Raji (cell line): ENCODE results near the gene CLRN2.

Source experiments
- POLR2A ChIP-seq: IDR thresholded peaks from 2 replicates; pipeline ENCODE4 v1.6.1; 2011; ENCODE audit warnings: low read depth, low read length, control low read depth; ENCODE audit not compliant: insufficient read depth

Gene CLRN2

DNA sequence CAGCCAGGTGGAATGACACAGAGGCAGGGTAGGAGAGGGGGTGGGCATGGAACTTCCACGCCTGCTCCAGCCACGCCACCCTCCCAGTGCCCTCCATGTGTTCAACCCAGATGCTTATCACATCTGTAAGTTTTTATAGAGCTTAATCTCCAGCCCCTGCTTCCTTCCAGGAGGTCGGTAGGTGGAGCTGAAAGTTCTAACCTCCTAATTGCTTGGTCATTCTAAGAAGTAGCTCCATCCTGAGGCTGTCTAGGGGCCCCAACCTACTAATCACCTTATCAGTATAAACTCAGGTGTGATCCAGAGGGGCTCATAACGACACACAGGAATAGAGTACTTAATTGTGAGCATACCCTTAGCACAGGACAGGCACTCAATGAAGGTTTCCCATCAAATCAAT lies 21.3 kb upstream of the CLRN2 start:
- no peak for TF ChIP-seq POLR2A

DNA sequence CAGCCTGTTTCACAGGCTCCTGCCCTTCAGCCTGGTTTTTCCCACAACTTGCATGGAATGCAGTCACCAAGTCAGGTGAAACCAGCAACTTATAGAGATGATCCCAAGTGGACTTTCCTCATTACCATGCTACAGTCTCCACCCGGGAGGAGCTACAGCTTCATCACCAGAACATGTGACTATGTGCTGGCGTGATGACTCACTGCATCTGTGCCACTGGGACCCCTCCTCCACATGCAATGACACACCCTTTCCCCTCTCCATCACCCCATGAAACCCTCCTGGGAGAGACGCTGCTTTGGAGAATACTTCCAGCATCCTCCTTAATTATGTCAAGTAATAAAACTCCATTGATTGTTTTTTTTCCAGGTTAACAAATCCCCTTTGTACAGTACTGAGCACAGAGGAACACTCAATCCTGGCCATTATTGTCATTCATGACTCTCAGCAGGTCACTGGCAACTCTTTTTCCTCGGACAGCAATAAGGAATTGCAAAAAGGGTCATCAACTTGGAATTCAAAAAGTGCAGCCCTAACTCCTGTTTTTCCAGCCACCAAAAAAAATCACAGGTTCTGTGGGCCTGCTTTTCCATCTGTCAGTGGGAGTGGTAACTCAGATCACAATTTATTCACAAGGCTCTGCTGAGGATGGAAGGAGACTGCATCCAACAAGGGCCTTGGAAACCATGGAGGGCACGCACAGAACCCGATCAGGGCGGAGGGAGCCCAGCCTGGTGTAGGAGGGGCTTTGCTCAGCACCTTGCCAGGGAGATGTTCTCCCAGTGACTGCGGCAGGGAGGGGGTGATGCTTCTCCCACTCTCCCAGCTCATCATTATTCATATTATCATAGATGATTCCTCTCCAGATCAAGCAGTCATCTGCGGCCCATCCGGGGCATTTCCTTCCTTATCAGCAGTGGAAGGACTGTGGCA lies 20.4 kb upstream of the CLRN2 start:
- no peak for TF ChIP-seq POLR2A

DNA sequence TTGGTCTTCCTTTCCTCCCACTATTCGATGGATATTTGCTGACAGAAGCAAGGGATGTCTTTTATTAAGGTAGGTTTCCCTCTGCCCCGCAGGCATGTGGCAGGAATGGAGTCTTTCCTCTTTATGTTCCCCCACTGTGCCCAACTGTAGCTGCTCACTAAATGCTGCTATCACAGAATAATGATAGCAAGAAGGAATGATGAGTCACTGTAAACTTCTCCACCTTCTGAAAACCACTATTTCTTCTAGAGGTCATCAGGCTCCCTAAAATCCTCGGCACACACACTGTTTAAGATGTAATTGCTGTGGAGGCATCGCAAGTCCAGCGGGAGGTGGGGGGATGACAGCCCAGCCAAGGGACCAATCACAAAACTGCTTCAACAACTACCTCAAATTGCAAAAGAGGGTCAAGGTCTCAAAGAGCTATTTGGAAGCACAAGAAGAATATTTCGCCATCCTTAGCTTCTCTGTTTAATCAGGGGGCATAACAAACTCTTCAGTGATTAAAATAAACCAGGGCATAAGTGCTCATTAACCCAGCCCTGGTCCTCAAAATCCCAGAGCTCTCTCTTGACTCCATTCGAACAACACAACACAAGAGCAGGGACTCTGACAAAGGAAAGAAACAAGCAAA lies 17.0 kb upstream of the CLRN2 start:
- TF ChIP-seq POLR2A, result no peak

DNA sequence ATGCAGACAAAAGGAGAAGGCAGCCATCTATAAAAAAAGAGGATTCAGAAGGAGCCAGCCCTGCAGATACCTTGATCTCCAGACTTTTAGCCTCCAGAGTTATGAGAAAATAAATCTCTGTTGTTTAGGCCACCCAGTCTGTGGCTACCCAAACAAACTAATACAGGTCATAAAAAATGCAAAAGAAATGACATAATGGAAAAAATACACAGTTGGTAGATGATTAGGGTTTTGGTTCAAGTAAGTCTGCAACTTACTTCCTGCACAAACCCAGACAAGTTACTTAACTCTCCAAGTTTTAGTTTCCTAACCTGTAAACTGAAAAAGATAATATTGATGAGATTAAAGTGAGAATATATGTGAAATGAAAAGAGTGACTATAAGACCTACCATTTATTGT lies 14.4 kb upstream of the CLRN2 start:
- TF ChIP-seq POLR2A, result no peak

DNA sequence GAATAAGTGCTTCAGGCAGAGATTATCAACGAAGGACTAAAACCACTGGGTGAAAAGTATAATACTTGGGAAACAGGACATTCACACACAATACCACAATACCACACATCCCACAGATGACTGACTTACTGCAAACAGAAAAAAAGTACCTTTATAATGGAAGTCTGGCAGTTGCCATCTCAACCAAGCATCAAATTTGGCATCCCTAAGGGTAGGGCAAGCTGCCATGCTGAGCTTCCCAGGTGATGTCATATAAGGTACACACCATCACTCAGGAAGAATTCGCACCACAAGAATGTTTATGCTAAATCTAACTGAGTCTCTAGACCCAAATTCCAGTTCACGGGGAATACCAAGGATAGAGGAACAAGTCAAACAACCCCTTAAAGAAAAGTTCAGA lies 12.2 kb upstream of the CLRN2 start:
- no peak for TF ChIP-seq POLR2A

DNA sequence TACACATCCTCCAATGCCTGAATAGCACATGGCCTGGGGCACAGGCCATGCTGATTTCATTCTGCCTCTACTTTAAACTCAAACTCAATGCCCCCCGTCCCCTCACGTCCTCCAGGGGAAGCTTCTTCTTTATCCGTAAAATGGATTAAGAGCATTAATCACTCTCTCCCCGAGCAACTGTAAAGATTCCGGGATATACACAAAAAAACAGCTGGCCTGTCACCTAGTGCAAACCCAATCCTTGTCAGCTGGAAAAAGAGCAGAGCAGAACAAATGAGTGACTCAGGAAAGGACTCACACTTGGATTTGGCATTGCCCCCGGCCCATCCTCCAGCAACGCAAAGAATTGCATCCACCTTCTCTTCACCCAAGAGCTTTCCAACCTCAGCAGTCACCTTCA lies 10.9 kb upstream of the CLRN2 start:
- TF ChIP-seq POLR2A, result no peak

DNA sequence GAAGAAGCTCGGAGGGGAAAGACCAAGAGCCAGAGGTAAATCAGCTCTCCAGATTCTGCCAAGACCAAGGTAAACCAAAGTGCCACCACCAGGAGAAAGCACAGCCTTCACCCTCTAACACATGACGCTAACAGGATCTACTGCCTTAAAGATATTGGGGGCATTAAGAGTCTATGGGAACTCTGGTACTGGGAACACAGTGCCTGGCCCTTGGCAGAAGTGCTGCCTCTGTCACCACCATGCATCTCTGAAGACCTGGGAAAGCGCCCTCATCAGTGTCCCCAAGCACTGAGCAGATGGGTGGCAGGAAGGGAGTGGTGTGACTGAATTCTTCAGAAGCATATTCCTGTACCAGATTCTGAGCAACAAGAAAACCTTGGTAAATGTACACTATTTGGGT lies 4.4 kb upstream of the CLRN2 start:
- no peak for TF ChIP-seq POLR2A

DNA sequence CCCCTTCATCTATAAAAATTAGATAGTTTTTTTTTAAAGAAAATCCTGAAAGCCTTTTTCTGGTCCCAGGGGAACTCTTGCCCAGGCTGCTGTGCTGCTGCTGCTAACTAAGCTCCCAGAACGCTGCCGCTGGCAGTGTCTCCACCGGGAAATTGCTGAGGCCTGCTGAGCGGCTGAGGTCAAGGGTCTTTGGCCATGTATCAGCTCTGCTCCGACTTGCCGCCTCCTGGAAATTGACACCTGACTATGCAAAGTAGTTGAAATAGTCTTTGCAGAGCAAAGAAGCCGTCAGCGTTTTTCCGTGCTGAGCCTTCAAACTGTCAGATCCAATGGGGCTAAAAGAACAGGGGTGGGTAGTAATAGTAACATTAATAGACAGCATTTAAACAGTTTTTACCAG lies 3.9 kb upstream of the CLRN2 start:
- TF ChIP-seq POLR2A, result no peak

DNA sequence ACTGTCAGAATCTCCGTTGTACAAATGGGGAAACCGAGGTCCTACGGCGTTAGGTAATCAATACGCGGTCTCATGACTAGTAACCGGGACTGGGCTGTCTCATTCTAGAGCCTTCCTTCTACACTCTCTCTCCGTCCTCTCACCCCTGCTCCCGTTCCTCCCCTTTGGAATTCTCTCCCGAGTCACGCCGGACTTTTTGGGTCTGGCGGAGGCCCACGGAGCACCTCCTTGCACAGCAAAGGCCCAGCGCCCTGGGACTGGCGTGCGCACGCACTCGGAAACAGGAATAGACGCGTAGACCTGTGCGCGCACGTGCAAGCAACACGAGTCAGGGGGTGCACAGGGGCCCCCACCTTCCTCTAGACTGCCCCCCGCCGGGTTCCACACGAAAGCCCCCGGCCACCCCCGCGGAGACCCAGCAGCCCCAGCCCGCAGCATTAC lies 3.4 kb upstream of the CLRN2 start:
- TF ChIP-seq POLR2A, result no peak

DNA sequence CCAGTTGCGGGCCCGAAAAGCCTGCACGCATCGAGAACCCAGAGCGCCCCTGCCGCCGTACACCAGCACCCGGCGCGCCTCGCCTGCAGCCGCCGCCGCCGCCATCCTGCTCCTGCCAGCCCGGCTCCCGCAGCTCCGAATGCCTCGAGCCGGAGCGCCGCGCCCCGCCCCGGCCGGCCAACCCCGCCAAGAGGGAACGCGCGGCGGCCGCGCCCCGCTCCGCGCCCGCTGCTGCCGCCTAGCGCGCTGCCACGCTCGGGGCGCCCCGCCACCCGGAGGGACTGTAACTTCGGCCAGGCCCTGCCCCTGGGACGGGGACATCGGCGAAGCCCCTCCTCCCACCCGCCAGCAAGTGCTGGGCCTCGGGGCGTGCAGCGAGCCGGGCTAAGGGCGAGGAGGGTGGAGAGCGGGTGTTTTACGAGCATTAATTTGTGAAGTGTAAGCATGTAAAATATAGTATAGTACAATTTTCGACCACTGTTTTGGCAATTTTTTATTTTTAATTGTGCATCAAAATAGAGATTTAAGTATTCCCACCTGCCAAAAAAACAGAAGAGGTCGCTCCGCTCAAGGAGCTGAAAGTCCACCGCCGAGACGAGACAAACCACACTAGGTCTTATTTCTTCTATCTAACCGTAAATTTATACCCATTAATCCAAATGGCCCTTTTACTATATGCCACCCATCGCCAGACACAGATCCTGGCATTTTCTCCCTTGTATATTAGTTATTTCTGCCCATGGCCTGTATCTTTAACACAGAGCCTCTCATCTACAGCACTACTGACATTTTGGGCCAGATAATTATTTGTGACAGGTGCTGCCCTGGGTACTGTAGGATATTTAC lies 2.8 kb upstream of the CLRN2 start, which contains the start of gene QDPR:
QDPR (minus strand) TSS at position 141 of the 846 bp plus-strand sequence; CDS start at position 105, 36 bp downstream.
- TF ChIP-seq POLR2A, result no peak

DNA sequence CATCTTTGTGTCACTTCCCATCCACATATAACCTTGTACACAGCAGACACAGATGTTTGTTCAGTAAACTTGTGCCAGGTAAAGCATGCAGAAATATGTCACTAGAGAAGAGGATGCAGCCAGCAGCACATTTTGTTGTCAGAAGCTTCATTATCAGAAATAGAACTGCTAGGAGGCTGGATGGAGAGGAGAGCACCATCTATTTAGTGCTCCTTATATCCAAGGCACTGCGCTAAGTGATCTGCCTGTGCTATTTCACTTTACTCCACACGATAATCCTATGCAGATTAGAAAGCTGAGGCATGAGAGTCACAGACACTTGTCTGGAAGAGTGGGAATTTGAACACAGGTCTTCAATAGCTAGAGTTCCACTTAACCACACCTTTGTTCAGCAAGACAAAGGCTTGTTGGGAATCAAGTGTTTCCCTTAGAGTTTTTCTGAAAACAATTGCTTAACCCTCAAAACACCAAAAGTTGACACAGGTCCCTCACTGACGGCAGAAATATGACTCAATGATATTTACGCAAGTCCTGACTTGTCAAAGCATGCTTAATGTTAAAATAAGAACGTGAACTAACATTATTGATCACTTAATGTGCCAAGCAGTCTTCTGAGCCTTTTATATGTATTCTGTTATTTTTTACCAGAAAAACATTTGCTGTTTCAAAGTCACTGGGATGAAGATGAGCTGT lies 1.8 kb upstream of the CLRN2 start:
- TF ChIP-seq POLR2A, result no peak

DNA sequence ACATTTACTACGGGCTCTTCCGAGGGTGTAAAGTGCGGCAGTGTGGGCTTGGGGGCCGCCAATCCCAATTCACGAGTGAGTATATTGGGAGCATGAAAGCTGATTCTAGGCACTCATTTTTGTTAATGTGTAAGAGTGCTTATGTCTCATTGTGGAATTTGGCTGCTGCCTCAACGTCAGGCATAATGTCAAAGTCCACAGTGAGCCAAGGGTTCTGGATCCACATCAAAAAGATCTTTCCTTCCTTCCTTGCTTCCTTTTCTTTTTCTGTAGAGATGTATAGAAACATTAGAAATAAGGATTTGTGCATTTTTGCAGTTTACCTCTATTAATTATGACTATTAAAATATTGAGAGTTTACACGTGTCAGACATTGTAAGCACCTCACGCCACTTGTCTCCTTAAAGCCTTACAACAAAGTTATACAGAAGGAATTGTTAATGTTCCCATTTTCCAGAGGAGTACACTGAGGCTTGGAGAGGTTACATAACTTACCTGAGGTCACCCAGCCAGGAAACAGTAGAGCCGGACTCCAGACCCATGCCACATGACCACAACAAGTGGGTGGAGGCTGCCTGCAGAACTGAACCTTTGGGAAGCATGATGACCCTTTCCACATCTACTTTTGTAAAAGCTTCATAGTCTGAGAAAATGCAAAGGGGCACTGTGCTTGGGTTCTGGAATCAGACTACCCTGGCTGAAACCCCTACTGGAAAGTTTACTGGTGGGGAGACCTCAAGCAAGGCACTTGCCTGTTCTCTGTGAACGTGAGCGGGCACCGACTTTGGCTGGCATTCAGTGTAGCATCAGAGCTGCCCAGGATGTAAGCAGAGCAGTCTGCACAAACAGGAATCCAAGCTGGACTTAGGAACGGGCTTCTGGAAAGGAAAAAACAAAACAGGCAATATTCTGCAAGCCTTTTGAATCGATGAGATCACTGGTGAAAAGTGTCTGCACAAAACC lies 761 bp downstream of the CLRN2 start:
- TF ChIP-seq POLR2A, result no peak

DNA sequence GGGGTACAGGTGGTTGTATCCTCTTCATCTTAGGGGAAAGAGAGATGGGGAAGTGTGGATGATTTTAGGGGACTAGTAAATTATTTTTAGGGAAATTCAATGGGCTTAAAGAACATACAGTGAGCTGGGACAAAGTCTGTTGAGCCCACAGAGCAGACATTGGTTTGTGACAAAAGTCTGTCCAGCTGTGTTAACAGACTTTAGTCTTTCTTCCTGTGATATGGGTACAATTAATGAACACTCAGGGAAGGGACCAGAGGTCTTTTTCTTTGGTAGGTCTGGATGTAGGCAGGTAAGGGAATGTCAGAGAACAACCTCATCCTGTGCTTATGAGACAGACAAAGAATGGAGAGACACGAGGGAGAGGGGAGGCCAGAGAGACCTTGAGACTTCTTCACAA lies 2.0 kb downstream of the CLRN2 start:
- no peak for TF ChIP-seq POLR2A

DNA sequence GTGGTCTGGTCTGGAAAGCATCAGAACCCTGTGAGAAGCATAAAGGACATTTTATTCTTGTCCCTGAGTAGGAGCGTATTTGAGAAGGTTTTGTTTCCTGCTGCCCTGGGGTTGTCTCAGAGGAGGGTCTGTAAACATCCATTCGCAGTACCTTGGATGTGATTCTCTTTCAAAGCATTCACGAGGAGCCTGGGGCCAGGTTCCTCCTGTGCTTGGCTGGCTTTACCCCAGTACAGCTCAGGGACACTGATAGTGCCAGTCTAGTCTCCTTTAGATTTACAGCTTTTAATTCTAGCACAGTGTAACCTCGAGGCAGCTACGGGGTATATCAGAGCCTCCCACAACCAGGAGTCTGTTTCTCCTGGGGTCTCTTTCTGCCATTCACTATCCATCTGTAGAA lies 2.7 kb downstream of the CLRN2 start:
- TF ChIP-seq POLR2A, result no peak

DNA sequence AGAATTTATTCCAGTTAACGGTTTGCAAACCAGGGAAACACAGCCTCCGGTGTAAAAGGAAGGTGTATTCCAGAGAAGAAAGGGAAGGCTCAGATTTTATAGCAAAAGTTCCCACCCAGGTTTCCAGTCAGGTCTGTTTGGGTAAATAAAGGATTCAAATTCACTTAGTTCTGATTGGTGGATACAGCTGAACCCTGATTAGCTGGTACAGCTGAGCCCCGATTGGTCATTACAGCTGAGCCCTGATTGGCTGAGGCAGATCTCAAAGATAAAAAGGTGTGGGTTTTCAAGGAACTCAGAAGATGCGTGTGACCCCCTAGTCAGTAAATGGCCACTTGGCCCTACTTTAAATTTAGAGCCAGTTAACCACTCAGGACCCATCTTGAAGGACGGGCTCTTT lies 6.6 kb downstream of the CLRN2 start:
- TF ChIP-seq POLR2A, result no peak
